ENCODE results near the gene FHAD1. TPM values are rescaled to one million over a fixed set of nuclear protein-coding genes. Genes with fewer than 3 reads are reported as not detected.

Gene FHAD1
- total and polyA plus RNA-seq, 9 of the 15 experiments (the other 6 are each of a cell fraction or from before 2014, with no cell fraction given): 0.32 to 2.1 (median 1.5) TPM; not detected in 1

GRCh38 chr1:15423355-15424077 is 176.5 kb downstream of the FHAD1 start (continued):
- TF ChIP-seq, protein P1, sequence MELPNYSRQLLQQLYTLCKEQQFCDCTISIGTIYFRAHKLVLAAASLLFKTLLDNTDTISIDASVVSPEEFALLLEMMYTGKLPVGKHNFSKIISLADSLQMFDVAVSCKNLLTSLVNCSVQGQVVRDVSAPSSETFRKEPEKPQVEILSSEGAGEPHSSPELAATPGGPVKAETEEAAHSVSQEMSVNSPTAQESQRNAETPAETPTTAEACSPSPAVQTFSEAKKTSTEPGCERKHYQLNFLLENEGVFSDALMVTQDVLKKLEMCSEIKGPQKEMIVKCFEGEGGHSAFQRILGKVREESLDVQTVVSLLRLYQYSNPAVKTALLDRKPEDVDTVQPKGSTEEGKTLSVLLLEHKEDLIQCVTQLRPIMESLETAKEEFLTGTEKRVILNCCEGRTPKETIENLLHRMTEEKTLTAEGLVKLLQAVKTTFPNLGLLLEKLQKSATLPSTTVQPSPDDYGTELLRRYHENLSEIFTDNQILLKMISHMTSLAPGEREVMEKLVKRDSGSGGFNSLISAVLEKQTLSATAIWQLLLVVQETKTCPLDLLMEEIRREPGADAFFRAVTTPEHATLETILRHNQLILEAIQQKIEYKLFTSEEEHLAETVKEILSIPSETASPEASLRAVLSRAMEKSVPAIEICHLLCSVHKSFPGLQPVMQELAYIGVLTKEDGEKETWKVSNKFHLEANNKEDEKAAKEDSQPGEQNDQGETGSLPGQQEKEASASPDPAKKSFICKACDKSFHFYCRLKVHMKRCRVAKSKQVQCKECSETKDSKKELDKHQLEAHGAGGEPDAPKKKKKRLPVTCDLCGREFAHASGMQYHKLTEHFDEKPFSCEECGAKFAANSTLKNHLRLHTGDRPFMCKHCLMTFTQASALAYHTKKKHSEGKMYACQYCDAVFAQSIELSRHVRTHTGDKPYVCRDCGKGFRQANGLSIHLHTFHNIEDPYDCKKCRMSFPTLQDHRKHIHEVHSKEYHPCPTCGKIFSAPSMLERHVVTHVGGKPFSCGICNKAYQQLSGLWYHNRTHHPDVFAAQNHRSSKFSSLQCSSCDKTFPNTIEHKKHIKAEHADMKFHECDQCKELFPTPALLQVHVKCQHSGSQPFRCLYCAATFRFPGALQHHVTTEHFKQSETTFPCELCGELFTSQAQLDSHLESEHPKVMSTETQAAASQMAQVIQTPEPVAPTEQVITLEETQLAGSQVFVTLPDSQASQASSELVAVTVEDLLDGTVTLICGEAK (IDR thresholded peaks at IDR 0.05): no peak
- TF ChIP-seq, protein P1 (CRISPR knock-in tag; IDR thresholded peaks at IDR 0.05): no peak
- TF ChIP-seq SAFB2 (IDR thresholded peaks at IDR 0.05; ENCODE audit: borderline replicate concordance, low read depth, low read length, severe bottlenecking): no peak
- TF ChIP-seq HDAC1 (IDR thresholded peaks at IDR 0.05): 0 out of 4 replicates have a peak, but pooled peaks of 1 of the 2 experiments have one; percentile 20
- peak; percentile 77; the same call in 1 of the 2 replicates for TF ChIP-seq PTBP1 (IDR thresholded peaks at IDR 0.05; ENCODE audit: low read depth, low read length)
- TF ChIP-seq CHD4 (IDR thresholded peaks at IDR 0.05; ENCODE audit: insufficient read depth, insufficient replicate concordance, low read depth, low read length, poor library complexity, severe bottlenecking): peak; percentile 40
- no peak for TF ChIP-seq MAFG (tag; conservative IDR thresholded peaks at IDR 0.05)
- peak; percentile 88 for TF ChIP-seq ADNP (tag; IDR thresholded peaks at IDR 0.05)
- peak; percentile 53 for TF ChIP-seq BRD9 (IDR thresholded peaks at IDR 0.05; ENCODE audit: low read depth, partially characterized antibody)
- peak; percentile 95 for TF ChIP-seq SMARCA5 (IDR thresholded peaks at IDR 0.05)
- peak; percentile 99 for TF ChIP-seq RBM25 (IDR thresholded peaks at IDR 0.05; ENCODE audit: low read depth, low read length, severe bottlenecking)
- TF ChIP-seq ZFP36 (IDR thresholded peaks at IDR 0.05; ENCODE audit: low read depth, low read length, partially characterized antibody): peak; percentile 95
- no peak for TF ChIP-seq GTF2F1 (IDR thresholded peaks at IDR 0.05; ENCODE audit: low read depth, low read length)
- TF ChIP-seq MEF2A (IDR thresholded peaks at IDR 0.05; ENCODE audit: control insufficient read depth, low read depth, low read length): peak; percentile 55; the same call in 1 of the 2 replicates
- TF ChIP-seq ZNF224 (CRISPR knock-in tag; IDR thresholded peaks at IDR 0.05): no peak
- peak; percentile 99 for TF ChIP-seq BCOR (IDR thresholded peaks at IDR 0.05)
- TF ChIP-seq, protein P2, sequence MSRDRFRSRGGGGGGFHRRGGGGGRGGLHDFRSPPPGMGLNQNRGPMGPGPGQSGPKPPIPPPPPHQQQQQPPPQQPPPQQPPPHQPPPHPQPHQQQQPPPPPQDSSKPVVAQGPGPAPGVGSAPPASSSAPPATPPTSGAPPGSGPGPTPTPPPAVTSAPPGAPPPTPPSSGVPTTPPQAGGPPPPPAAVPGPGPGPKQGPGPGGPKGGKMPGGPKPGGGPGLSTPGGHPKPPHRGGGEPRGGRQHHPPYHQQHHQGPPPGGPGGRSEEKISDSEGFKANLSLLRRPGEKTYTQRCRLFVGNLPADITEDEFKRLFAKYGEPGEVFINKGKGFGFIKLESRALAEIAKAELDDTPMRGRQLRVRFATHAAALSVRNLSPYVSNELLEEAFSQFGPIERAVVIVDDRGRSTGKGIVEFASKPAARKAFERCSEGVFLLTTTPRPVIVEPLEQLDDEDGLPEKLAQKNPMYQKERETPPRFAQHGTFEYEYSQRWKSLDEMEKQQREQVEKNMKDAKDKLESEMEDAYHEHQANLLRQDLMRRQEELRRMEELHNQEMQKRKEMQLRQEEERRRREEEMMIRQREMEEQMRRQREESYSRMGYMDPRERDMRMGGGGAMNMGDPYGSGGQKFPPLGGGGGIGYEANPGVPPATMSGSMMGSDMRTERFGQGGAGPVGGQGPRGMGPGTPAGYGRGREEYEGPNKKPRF (IDR thresholded peaks at IDR 0.05; ENCODE audit: low read depth, low read length): no peak
- TF ChIP-seq HDAC2 (IDR thresholded peaks at IDR 0.05): peak; percentile 89

All from K562 (cell line).